A673 (cell line): ENCODE results near the gene SH3RF1.

Source experiments
- EZH2 ChIP-seq: fragments of 200-600 bp; sonication (generic); IDR thresholded peaks from 2 replicates; pipeline ENCODE4 v1.6.1; 2017; ENCODE audit warnings: borderline replicate concordance, low read depth, mild to moderate bottlenecking, mixed read lengths, antibody characterized with exemption, low read length; ENCODE audit not compliant: poor library complexity, severe bottlenecking
- TF ChIP-seq, protein P1 (sequence below): fragments of 300-800, 200-600 bp; sonication (generic); conservative IDR thresholded peaks from 2 replicates; pipeline ENCODE4 v1.5.1; 2017; ENCODE audit warnings: low read depth, mild to moderate bottlenecking, antibody characterized with exemption, low read length, moderate library complexity, mixed read lengths

DNA sequence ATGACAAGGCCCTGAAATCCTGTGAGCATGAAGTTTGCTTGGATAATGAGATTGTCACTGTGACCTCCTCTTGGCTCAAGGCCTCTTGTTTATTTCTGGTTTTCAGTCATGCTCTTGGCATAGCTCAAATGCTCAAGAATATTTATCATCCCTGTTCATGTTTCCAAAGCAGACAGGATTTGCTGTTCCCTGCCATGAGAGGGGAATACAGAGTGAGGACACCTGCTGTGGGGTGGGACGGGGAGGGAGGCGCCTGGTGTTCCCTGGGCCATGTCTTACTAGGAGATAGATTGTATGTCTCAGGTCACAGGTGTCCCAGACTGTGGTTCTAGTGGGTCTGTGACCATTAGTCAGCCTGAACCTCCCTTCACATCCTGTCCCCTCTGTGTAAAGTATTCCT is 34.9 kb upstream of the SH3RF1 start:
- TF ChIP-seq, protein P1, sequence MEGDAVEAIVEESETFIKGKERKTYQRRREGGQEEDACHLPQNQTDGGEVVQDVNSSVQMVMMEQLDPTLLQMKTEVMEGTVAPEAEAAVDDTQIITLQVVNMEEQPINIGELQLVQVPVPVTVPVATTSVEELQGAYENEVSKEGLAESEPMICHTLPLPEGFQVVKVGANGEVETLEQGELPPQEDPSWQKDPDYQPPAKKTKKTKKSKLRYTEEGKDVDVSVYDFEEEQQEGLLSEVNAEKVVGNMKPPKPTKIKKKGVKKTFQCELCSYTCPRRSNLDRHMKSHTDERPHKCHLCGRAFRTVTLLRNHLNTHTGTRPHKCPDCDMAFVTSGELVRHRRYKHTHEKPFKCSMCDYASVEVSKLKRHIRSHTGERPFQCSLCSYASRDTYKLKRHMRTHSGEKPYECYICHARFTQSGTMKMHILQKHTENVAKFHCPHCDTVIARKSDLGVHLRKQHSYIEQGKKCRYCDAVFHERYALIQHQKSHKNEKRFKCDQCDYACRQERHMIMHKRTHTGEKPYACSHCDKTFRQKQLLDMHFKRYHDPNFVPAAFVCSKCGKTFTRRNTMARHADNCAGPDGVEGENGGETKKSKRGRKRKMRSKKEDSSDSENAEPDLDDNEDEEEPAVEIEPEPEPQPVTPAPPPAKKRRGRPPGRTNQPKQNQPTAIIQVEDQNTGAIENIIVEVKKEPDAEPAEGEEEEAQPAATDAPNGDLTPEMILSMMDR: no peak
- no peak for TF ChIP-seq EZH2
